KOPT-K1 (cell line): ENCODE results near the gene ODAD3.
"Not testable (repeated sequence)": the region's sequence is repeated elsewhere in the genome, so short reads cannot be mapped to it uniquely, and the experiment has no call there.

Source experiments
- H3K27ac ChIP-seq: fragments of 200-600 bp; sonication (generic); 2 replicates; pipeline ENCODE4 v1.5.1; 2016; ENCODE audit warnings: antibody characterized with exemption, mild to moderate bottlenecking, low read depth, low read length; ENCODE audit not compliant: poor library complexity, severe bottlenecking
- H3K36me3 ChIP-seq: fragments of 200-600 bp; sonication (generic); 2 replicates; pipeline ENCODE4 v1.5.1; 2017; ENCODE audit warnings: antibody characterized with exemption, mild to moderate bottlenecking, low read length, moderate library complexity; ENCODE audit not compliant: insufficient read depth
- H3K9me3 ChIP-seq: fragments of 200-600 bp; sonication (generic); 2 replicates; pipeline ENCODE4 v1.5.1; 2017; ENCODE audit warnings: antibody characterized with exemption, low read length, mild to moderate bottlenecking; ENCODE audit not compliant: insufficient read depth, poor library complexity, severe bottlenecking

Gene ODAD3

GRCh38 chr19:11382898-11383705 lies 51.8 kb downstream of the ODAD3 start:
- no peak overlapping the region for H3K27ac ChIP-seq
- no peaks in the 10 kb centered on the region for H3K9me3 ChIP-seq
- H3K36me3 ChIP-seq = no peaks in the 10 kb centered on the region

GRCh38 chr19:11380653-11381537 lies 54.0 kb downstream of the ODAD3 start:
- H3K27ac ChIP-seq = peak overlapping the region; percentile 77
- no peaks in the 10 kb centered on the region for H3K36me3 ChIP-seq
- H3K9me3 ChIP-seq = no peaks in the 10 kb centered on the region

GRCh38 chr19:11379857-11380350 lies 55.0 kb downstream of the ODAD3 start:
- Histone ChIP-seq H3K9me3 (no peaks in the 10 kb centered on the region), H3K27ac (peak overlapping the region; percentile 77), H3K36me3 (no peaks in the 10 kb centered on the region)

GRCh38 chr19:11379269-11379845 lies 55.6 kb downstream of the ODAD3 start:
- not testable (repeated sequence) for H3K9me3 ChIP-seq, H3K27ac ChIP-seq, H3K36me3 ChIP-seq

GRCh38 chr19:11378319-11379189 lies 56.4 kb downstream of the ODAD3 start:
- H3K27ac ChIP-seq = no peak overlapping the region
- H3K9me3 ChIP-seq = no peaks in the 10 kb centered on the region
- no peaks in the 10 kb centered on the region for H3K36me3 ChIP-seq

- Histone ChIP-seq H3K9me3 (no peaks in the 10 kb centered on the region), H3K36me3 (no peaks in the 10 kb centered on the region), H3K27ac (no peak overlapping the region)
Observed at GRCh38 chr19:11377756-11378155, 57.2 kb downstream of the ODAD3 start.

- peak overlapping the region; percentile 40 for H3K27ac ChIP-seq
- H3K36me3 ChIP-seq = no peaks in the 10 kb centered on the region
- no peaks in the 10 kb centered on the region for H3K9me3 ChIP-seq
Observed at GRCh38 chr19:11377237-11377636, 57.7 kb downstream of the ODAD3 start.

GRCh38 chr19:11375143-11375948 lies 59.6 kb downstream of the ODAD3 start:
- Histone ChIP-seq H3K27ac (peak overlapping the region; percentile 78), H3K9me3 (no peaks in the 10 kb centered on the region), H3K36me3 (no peaks in the 10 kb centered on the region)

- H3K9me3 ChIP-seq = no peaks in the 10 kb centered on the region
- no peaks in the 10 kb centered on the region for H3K36me3 ChIP-seq
- H3K27ac ChIP-seq = peak within 1 kb of the TSS; percentile 78
Observed at GRCh38 chr19:11374433-11375142, 60.3 kb downstream of the ODAD3 start, which contains the start of gene SWSAP1. TSS of gene SWSAP1 (plus strand) at chr19:11374666. CDS start at chr19:11374681, 15 bp downstream.

GRCh38 chr19:11373885-11374432 lies 61.0 kb downstream of the ODAD3 start:
- Histone ChIP-seq H3K9me3 (no peaks in the 10 kb centered on the region), H3K27ac (peak overlapping the region; percentile 78)

GRCh38 chr19:11373166-11373884 lies 61.6 kb downstream of the ODAD3 start:
- no peak overlapping the region for H3K27ac ChIP-seq
- H3K9me3 ChIP-seq = no peaks in the 10 kb centered on the region
- H3K36me3 ChIP-seq = no peaks in the 10 kb centered on the region

More at GRCh38 chr19:11373885-11374432, 61.0 kb downstream of the ODAD3 start:
- H3K36me3 ChIP-seq = no peaks in the 10 kb centered on the region

- H3K27ac ChIP-seq = no peak overlapping the region
- H3K36me3 ChIP-seq = no peaks in the 10 kb centered on the region
- H3K9me3 ChIP-seq = no peaks in the 10 kb centered on the region
Observed at GRCh38 chr19:11370744-11371143, 64.2 kb downstream of the ODAD3 start.
